Neural cell (in vitro differentiated cells): ENCODE measurements around the gene BTNL8.

Experiments used
- CTCF ChIP-seq: fragments of 450-650 bp; IDR thresholded peaks from 2 replicates; pipeline ENCODE4 v1.5.1; 2014; ENCODE audit warnings: antibody characterized with exemption, mild to moderate bottlenecking, moderate library complexity; ENCODE audit not compliant: poor library complexity, severe bottlenecking
- EZH2 ChIP-seq: fragments of 200-600, 300-800 bp; shearing (Covaris generic), sonication (generic); IDR thresholded peaks from 2 replicates; pipeline ENCODE4 v1.6.1; 2014; ENCODE audit warnings: antibody characterized with exemption, low read length, borderline replicate concordance, mild to moderate bottlenecking; ENCODE audit not compliant: insufficient read depth, poor library complexity, severe bottlenecking
- MXI1 ChIP-seq: fragments of 450-650 bp; conservative IDR thresholded peaks from 2 replicates; pipeline ENCODE4 v1.6.1; 2014; ENCODE audit warnings: antibody characterized with exemption, mild to moderate bottlenecking; ENCODE audit not compliant: poor library complexity, severe bottlenecking
- POLR2AphosphoS5 ChIP-seq: IDR thresholded peaks from 2 replicates; pipeline ENCODE4 v1.6.1; 2012
- RAD21 ChIP-seq: fragments of 450-650 bp; conservative IDR thresholded peaks from 2 replicates; pipeline ENCODE4 v1.6.1; 2014; ENCODE audit warnings: antibody characterized with exemption, mild to moderate bottlenecking, moderate library complexity
- REST ChIP-seq: IDR thresholded peaks from 2 replicates; pipeline ENCODE4 v1.6.1; 2012; ENCODE audit warnings: borderline replicate concordance
- TAF1 ChIP-seq: IDR thresholded peaks from 2 replicates; pipeline ENCODE4 v1.6.1; 2012; ENCODE audit warnings: low read depth

GRCh38 chr5:180900178-180900577 lies 1.2 kb downstream of the BTNL8 start:
- TF ChIP-seq EZH2 (no peak), CTCF (no peak), REST (no peak), POLR2AphosphoS5 (no peak), MXI1 (no peak), RAD21 (no peak), TAF1 (no peak)
